ENCODE results near the gene TLK2.
"Not testable (repeated sequence)": the region's sequence is repeated elsewhere in the genome, so short reads cannot be mapped to it uniquely, and the experiment has no call there.

DNA sequence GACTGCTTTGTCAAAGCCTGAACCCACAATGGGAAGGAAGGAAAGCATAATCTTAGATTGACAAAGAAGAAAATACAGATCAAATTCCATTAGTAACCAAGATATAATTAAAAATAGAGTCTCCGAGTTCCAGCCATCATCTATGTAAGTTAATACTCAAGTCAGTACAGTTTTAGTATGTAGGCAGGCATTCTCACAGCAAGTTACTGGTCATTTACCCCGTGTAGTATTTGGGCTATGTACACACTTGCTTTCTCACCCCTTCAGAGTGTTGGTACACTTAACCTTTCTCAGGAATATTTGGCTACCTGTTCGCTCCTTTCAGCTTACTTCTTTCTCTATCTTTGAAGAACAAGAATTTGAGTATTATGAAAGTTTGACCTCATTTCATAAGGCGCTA lies 57.9 kb downstream of the TLK2 start:
- TF ChIP-seq CTCF (conservative IDR thresholded peaks at IDR 0.05; ENCODE audit: low read depth in 2 of 2); CREB1 (CRISPR knock-in tag; IDR thresholded peaks at IDR 0.05; ENCODE audit: low read depth); EZH2phosphoT487 (IDR thresholded peaks at IDR 0.05; ENCODE audit: unreplicated experiment); POLR2AphosphoS5 (IDR thresholded peaks at IDR 0.05; ENCODE audit: low read depth); ETS1 (IDR thresholded peaks at IDR 0.05): not testable (repeated sequence)
